ENCODE data around the gene ZFP36L2.

Gene ZFP36L2

GRCh38 chr2:43209204-43209717 is 17.1 kb downstream of the ZFP36L2 start:
- no peak overlapping the region for H3K9ac ChIP-seq
- no peaks in the 10 kb centered on the region for H3K36me3 ChIP-seq (ENCODE audit: control insufficient read depth, insufficient read depth, low read length)
- no peaks in the 10 kb centered on the region for H3K9me3 ChIP-seq (ENCODE audit: control insufficient read depth, low read length)
- H3K27ac ChIP-seq: no peak overlapping the region
- H3K4me2 ChIP-seq (ENCODE audit: low read length): no peak overlapping the region
- no peak for TF ChIP-seq CTCF (IDR thresholded peaks at IDR 0.05)
- H2AFZ ChIP-seq: no peak overlapping the region
- no peaks in the 10 kb centered on the region for H3K4me1 ChIP-seq
- H3K27me3 ChIP-seq (ENCODE audit: control insufficient read depth, insufficient read depth, low read length): no peaks in the 10 kb centered on the region
- no peak overlapping the region for H3K4me3 ChIP-seq (ENCODE audit: low read depth, low read length)
- H3K79me2 ChIP-seq: no peaks in the 10 kb centered on the region

GRCh38 chr2:43207553-43208300 is 18.7 kb downstream of the ZFP36L2 start:
- no peak overlapping the region for H3K4me2 ChIP-seq (ENCODE audit: low read length)
- no peaks in the 10 kb centered on the region for H3K36me3 ChIP-seq (ENCODE audit: control insufficient read depth, insufficient read depth, low read length)
- H3K9me3 ChIP-seq (ENCODE audit: control insufficient read depth, low read length): no peaks in the 10 kb centered on the region
- H3K79me2 ChIP-seq: no peaks in the 10 kb centered on the region
- no peak overlapping the region for H3K27ac ChIP-seq
- no peaks in the 10 kb centered on the region for H3K27me3 ChIP-seq (ENCODE audit: control insufficient read depth, insufficient read depth, low read length)
- H3K4me3 ChIP-seq (ENCODE audit: low read depth, low read length): no peak overlapping the region
- H2AFZ ChIP-seq: no peak overlapping the region
- no peak for TF ChIP-seq CTCF (IDR thresholded peaks at IDR 0.05)
- no peak overlapping the region for H3K9ac ChIP-seq
- H3K4me1 ChIP-seq: no peaks in the 10 kb centered on the region

- H3K79me2 ChIP-seq: no peaks in the 10 kb centered on the region
- no peak overlapping the region for H2AFZ ChIP-seq
- no peak overlapping the region for H3K27ac ChIP-seq
- no peak for TF ChIP-seq CTCF (IDR thresholded peaks at IDR 0.05)
- H3K27me3 ChIP-seq (ENCODE audit: control insufficient read depth, insufficient read depth, low read length): no peaks in the 10 kb centered on the region
- no peak overlapping the region for H3K4me3 ChIP-seq (ENCODE audit: low read depth, low read length)
- no peak overlapping the region for H3K4me2 ChIP-seq (ENCODE audit: low read length)
- no peaks in the 10 kb centered on the region for H3K36me3 ChIP-seq (ENCODE audit: control insufficient read depth, insufficient read depth, low read length)
- H3K4me1 ChIP-seq: no peaks in the 10 kb centered on the region
- H3K9ac ChIP-seq: no peak overlapping the region
- H3K9me3 ChIP-seq (ENCODE audit: control insufficient read depth, low read length): no peaks in the 10 kb centered on the region
Measured at GRCh38 chr2:43206602-43207001, 19.8 kb downstream of the ZFP36L2 start.

- H3K9me3 ChIP-seq (ENCODE audit: control insufficient read depth, low read length): no peaks in the 10 kb centered on the region
- no peaks in the 10 kb centered on the region for H3K4me1 ChIP-seq
- no peak for TF ChIP-seq CTCF (IDR thresholded peaks at IDR 0.05)
- H3K9ac ChIP-seq: no peak overlapping the region
- no peak overlapping the region for H2AFZ ChIP-seq
- no peaks in the 10 kb centered on the region for H3K79me2 ChIP-seq
- no peaks in the 10 kb centered on the region for H3K36me3 ChIP-seq (ENCODE audit: control insufficient read depth, insufficient read depth, low read length)
- H3K27ac ChIP-seq: no peak overlapping the region
- no peak overlapping the region for H3K4me3 ChIP-seq (ENCODE audit: low read depth, low read length)
- no peaks in the 10 kb centered on the region for H3K27me3 ChIP-seq (ENCODE audit: control insufficient read depth, insufficient read depth, low read length)
- no peak overlapping the region for H3K4me2 ChIP-seq (ENCODE audit: low read length)
Measured at GRCh38 chr2:43203373-43203772, 23.0 kb downstream of the ZFP36L2 start.

GRCh38 chr2:43202289-43202688 is 24.1 kb downstream of the ZFP36L2 start:
- Histone ChIP-seq H3K4me3 (ENCODE audit: low read depth, low read length) (no peak overlapping the region), H2AFZ (no peak overlapping the region), H3K27me3 (ENCODE audit: control insufficient read depth, insufficient read depth, low read length) (no peaks in the 10 kb centered on the region), H3K4me1 (no peaks in the 10 kb centered on the region), H3K4me2 (ENCODE audit: low read length) (no peak overlapping the region), H3K9me3 (ENCODE audit: control insufficient read depth, low read length) (no peaks in the 10 kb centered on the region), H3K79me2 (no peaks in the 10 kb centered on the region), H3K27ac (no peak overlapping the region), H3K9ac (no peak overlapping the region), H3K36me3 (ENCODE audit: control insufficient read depth, insufficient read depth, low read length) (no peaks in the 10 kb centered on the region)
- no peak for TF ChIP-seq CTCF (IDR thresholded peaks at IDR 0.05)

Measured in parathyroid adenoma (tissue), 2 donors.